BLaER1 treated with 17β-estradiol and CSF1 and Interleukin-3, amounts not matched to agents 10 nM and 100 nM (cell line): Measurements from ENCODE around the gene MAP2.

Experiments used
- H3K27ac ChIP-seq, 11 experiments: shearing (Covaris generic); formaldehyde crosslinking; 2 replicates each; pipeline ENCODE4 v1.8.1; 2022
- H3K27me3 ChIP-seq, 11 experiments: shearing (Covaris generic); formaldehyde crosslinking; 2 replicates each; pipeline ENCODE4 v1.8.1; 2022
- H3K36me3 ChIP-seq, 11 experiments: shearing (Covaris generic); formaldehyde crosslinking; 2 replicates each; pipeline ENCODE4 v1.8.1; 2022
- H3K4me1 ChIP-seq, 10 experiments: shearing (Covaris generic); formaldehyde crosslinking; 2 replicates each; pipeline ENCODE4 v1.8.1; 2022
- H3K4me2 ChIP-seq, 11 experiments: shearing (Covaris generic); formaldehyde crosslinking; 2 replicates each; pipeline ENCODE4 v1.8.1; 2022
- H3K4me3 ChIP-seq, 10 experiments: shearing (Covaris generic); formaldehyde crosslinking; 2 replicates each; pipeline ENCODE4 v1.8.1; 2022
- H3K9ac ChIP-seq, 11 experiments: shearing (Covaris generic); formaldehyde crosslinking; 2 replicates each; pipeline ENCODE4 v1.8.1; 2022
- H3K9me3 ChIP-seq, 11 experiments: shearing (Covaris generic); formaldehyde crosslinking; replicated peaks in 1 of 11; 2 replicates each; pipeline ENCODE4 v1.8.1; 2022
- H4K20me1 ChIP-seq, 11 experiments: shearing (Covaris generic); formaldehyde crosslinking; 2 replicates each; pipeline ENCODE4 v1.8.1; 2022
- Cebpa-rat ChIP-seq, 11 experiments: shearing (Covaris generic); IDR thresholded peaks; 2 replicates each; pipeline ENCODE4 v1.8.1; 2022

Gene MAP2

DNA sequence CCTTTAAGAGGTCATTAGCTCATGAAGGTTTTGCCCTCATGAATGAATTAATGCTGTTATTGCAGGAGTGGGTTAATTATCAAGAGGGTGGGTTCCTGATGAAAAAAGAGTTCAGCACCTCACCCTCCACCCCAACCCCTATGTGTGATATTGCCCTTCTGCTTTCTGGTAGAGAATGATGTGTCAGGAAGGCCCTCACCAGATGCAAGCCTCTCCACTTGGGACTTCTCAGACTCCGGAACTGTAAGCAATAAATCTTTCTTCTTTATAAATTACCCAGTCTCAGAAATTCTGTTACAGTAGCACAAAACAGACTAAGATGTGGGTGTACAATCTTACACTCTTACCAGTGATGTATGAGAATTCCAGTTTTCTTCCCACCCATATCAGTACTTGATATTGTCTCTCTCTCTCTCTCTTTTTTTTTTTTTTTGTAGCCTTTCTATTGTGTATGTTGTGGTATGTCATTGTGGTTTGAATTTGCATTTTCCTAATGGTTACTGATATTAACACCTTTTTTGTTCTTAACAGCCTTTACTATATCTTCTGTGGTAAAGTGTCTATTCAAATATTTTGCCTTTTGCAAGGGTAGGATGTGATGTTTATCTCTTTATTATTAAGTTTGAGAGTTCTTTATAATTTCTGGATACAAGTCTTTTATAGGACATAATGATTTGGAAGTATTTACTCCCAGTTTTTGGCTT, 10.4 kb upstream of the MAP2 start:
- TF ChIP-seq Cebpa-rat (IDR thresholded peaks at IDR 0.05) = no peak

DNA sequence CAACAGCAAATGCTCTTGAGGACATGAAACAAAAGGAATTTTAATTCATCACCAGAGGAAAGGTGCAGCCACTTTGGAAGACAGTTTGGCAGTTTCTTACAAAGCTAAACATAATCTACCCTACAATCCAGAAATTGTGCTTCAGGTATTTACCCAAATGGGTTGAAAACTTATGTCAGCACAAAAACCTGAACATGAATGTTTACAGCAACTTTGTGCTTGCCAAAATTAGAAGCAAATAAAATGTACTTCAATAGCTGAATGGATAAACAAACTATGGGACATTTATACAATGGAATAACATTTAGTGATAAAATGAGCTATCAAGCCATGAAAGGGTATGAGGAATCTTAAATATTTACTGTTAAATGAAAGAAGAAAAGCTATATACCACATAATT, 6.9 kb upstream of the MAP2 start:
- no peak overlapping the region for H3K27ac ChIP-seq
- no peak overlapping the region for H3K9ac ChIP-seq
- no peaks in the 10 kb centered on the region for H3K27me3 ChIP-seq
- H3K9me3 ChIP-seq = peaks cover 0 to 17% (median 8%) of the 10 kb centered on the region in 11 experiments; a peak in 13 of 22 replicates
- no peaks in the 10 kb centered on the region for H3K36me3 ChIP-seq
- H3K4me3 ChIP-seq = no peak overlapping the region
- no peak overlapping the region for H3K4me2 ChIP-seq
- TF ChIP-seq Cebpa-rat (IDR thresholded peaks at IDR 0.05) = no peak
- H4K20me1 ChIP-seq = no peaks in the 10 kb centered on the region
- no peaks in the 10 kb centered on the region for H3K4me1 ChIP-seq

More for the DNA sequence above, 10.4 kb upstream of the MAP2 start:
- Histone ChIP-seq H3K9me3 (peaks cover 0 to 17% (median 8%) of the 10 kb centered on the region in 11 experiments; a peak in 13 of 22 replicates), H3K4me2 (no peak overlapping the region), H3K27ac (no peak overlapping the region), H3K4me1 (no peaks in the 10 kb centered on the region), H3K36me3 (no peaks in the 10 kb centered on the region), H4K20me1 (no peaks in the 10 kb centered on the region), H3K4me3 (no peak overlapping the region), H3K9ac (no peak overlapping the region), H3K27me3 (no peaks in the 10 kb centered on the region)

DNA sequence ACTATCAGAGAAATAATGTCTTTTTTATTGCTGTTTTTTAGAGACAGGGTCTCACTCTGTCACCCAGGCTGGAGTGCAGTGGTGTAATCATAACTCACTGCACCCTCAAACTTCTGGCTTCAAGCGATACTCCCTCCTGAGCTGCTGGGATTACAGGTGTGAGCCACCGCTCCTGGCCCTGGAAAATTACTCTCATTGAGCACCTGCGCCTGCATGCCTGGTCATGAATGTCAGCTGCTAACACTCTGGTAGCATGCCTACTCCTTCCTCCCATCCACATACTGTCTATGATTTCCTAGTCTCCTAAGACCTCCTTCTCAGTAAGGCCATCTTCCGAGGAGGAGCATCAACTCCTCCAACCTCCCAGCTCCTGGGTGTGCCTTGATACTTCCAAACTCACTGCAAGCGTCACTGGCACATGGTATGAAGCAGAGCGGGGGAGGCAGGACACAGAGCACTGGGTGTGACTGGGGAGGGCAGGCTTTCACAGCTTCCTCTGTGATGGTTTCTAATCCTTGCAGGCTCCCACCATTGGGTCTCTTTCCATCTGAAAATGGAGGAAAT, 1.6 kb upstream of the MAP2 start:
- H3K9ac ChIP-seq = no peak overlapping the region
- no peak overlapping the region for H3K4me3 ChIP-seq
- TF ChIP-seq Cebpa-rat (IDR thresholded peaks at IDR 0.05) = no peak
- peaks cover 13 to 23% (median 17%) of the 10 kb centered on the region in 10 experiments; a peak in 19 of 20 replicates for H3K4me1 ChIP-seq
- H3K9me3 ChIP-seq = no peaks in the 10 kb centered on the region
- H3K27me3 ChIP-seq = no peaks in the 10 kb centered on the region
- H3K36me3 ChIP-seq = no peaks in the 10 kb centered on the region
- no peak overlapping the region for H3K27ac ChIP-seq
- no peaks in the 10 kb centered on the region for H4K20me1 ChIP-seq
- no peak overlapping the region for H3K4me2 ChIP-seq

DNA sequence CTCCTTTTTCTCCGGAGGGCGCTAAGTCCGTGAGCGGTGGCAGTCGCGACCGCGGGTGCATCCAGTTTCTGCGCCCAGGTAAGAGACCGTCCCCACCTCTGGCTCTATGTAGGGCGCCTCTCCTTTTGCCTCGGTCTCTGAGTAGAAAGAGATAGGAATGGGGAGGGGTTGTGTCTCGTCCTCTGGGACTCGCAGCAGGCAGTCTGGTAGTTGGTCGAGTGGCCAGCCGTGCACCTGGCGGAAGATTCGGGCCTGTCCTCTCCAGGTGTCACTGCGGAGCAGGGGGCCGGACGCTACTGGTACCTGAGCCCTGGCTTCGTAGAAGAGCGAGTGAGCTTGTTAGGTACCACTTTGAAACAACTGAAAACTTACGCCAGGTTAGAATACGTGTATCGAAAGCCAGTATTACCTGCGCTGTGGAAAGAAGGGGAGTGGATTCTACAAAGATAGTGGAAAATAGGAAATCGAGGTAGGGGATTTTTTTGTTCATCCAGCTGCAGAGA, 403 bp downstream of the MAP2 start:
- peak overlapping the region; percentile 92 to 99 (median 98) for H3K4me2 ChIP-seq
- no peaks in the 10 kb centered on the region for H3K36me3 ChIP-seq
- no peaks in the 10 kb centered on the region for H3K27me3 ChIP-seq
- no peak for TF ChIP-seq Cebpa-rat (IDR thresholded peaks at IDR 0.05)
- no peaks in the 10 kb centered on the region for H4K20me1 ChIP-seq
- peaks cover 13 to 23% (median 17%) of the 10 kb centered on the region in 10 experiments; a peak in 19 of 20 replicates for H3K4me1 ChIP-seq
- peak overlapping the region; percentile 34 to 81 (median 71); a peak in 20 of 22 replicates for H3K9ac ChIP-seq
- H3K9me3 ChIP-seq = no peaks in the 10 kb centered on the region
- H3K27ac ChIP-seq = peak overlapping the region in 7 of 11 experiments; percentile 25 to 62 (median 39); a peak in 13 of 22 replicates
- H3K4me3 ChIP-seq = peak overlapping the region; percentile 55 to 92 (median 81)

DNA sequence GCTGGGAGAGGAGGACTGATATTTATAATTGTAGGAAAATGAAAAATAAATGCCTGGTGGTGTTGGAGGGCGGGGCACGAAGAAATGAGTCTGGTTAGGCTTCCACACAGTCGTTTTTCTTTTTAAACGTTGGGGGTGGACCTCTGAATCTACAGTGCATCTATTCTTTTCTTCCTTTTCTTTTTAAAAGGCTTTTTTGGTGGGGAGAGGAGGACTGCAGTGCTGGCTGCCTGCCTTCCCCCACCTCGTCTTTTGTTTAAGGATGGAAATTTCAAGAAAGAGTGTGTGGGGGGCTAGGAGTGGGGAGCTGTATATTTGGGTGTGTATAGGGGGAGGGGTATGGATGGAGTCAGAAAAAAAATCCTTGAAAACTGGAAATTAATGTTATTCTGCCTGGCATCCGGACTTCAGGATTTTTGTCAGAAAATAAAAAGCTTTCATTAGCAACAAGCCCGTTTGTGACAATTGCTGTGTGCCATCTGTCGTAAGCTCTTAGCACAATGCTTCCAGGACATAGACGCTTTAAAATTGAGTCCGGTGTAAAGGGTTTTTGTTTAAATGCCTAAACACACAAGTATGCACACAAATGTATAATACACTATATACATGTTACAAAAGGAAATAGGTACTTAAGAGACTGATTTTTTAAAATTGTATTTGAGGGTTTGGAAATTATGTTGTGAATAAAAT, 1.1 kb downstream of the MAP2 start:
- Histone ChIP-seq H3K36me3 (no peaks in the 10 kb centered on the region), H3K27ac (peak overlapping the region in 3 of 11 experiments; percentile 30 to 62 (median 39); a peak in 2 of 22 replicates)

DNA sequence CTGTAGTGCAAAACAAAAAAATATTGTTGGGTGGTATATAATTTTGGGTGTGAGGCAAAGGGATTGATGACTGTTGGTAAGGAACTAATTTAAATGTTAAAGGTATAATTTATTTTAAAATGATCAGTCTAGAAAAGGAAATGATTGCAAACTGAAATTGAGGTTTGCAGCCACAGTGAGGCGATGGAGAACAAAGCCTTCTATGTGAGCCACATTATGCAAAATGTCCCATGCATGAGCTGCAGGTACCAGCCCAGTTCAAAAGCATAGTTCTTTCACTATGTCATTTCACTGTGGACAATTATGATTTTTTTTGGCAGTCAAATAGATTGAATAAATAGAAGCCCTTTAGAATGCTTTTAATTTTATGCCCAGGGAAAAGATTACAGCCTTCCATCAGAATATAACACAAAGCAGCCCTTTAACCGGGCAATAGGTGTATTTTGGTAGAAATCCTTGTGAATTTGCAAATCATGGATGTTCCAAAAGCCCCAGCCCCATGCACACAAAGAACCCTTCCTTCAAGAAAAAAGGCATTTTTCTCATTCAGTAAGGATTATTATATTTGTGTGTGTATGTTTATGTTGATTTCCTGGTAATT, 1.7 kb downstream of the MAP2 start:
- H3K9me3 ChIP-seq = no peaks in the 10 kb centered on the region
- H4K20me1 ChIP-seq = no peaks in the 10 kb centered on the region
- H3K4me2 ChIP-seq = peak overlapping the region in 8 of 11 experiments; percentile 92 to 99 (median 98); a peak in 12 of 22 replicates
- H3K36me3 ChIP-seq = no peaks in the 10 kb centered on the region
- no peak overlapping the region for H3K27ac ChIP-seq
- peaks cover 13 to 23% (median 17%) of the 10 kb centered on the region in 10 experiments; a peak in 19 of 20 replicates for H3K4me1 ChIP-seq
- peak overlapping the region in 3 of 10 experiments; percentile 82 to 92 (median 85); a peak in 5 of 20 replicates for H3K4me3 ChIP-seq
- TF ChIP-seq Cebpa-rat (IDR thresholded peaks at IDR 0.05) = no peak
- no peaks in the 10 kb centered on the region for H3K27me3 ChIP-seq
- H3K9ac ChIP-seq = no peak overlapping the region

More for the DNA sequence above, 1.1 kb downstream of the MAP2 start:
- Histone ChIP-seq H3K9me3 (no peaks in the 10 kb centered on the region), H3K27me3 (no peaks in the 10 kb centered on the region), H3K9ac (peak overlapping the region in 10 of 11 experiments; percentile 58 to 81 (median 72); a peak in 18 of 22 replicates), H3K4me2 (peak overlapping the region; percentile 92 to 99 (median 98)), H3K4me1 (peaks cover 13 to 23% (median 17%) of the 10 kb centered on the region in 10 experiments; a peak in 19 of 20 replicates), H4K20me1 (no peaks in the 10 kb centered on the region), H3K4me3 (peak overlapping the region; percentile 55 to 92 (median 81); a peak in 19 of 20 replicates)
- TF ChIP-seq Cebpa-rat (IDR thresholded peaks at IDR 0.05) = no peak

DNA sequence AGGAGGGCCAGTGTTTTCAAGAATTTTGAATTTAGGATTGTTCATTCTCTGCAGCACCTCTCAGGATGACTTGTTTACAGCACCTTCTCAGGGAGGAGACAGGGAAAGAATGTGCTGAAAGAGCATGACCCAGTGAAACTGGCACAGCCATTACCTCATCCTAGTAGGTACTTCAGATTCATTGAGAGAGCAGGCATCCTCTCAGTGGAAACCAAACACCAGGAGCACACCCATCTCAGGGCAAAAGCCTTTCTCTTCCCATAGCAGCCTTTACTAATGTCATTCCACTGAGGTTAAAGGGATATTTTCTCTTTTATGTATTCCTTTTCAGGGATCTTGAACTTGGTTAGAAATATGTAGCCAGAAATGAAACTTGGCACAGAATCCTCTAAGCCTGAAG, 2.6 kb downstream of the MAP2 start:
- no peak for TF ChIP-seq Cebpa-rat (IDR thresholded peaks at IDR 0.05)
- Histone ChIP-seq H3K4me3 (no peak overlapping the region), H3K27ac (no peak overlapping the region), H3K4me2 (no peak overlapping the region), H3K4me1 (peaks cover 13 to 23% (median 17%) of the 10 kb centered on the region in 10 experiments; a peak in 19 of 20 replicates), H3K36me3 (no peaks in the 10 kb centered on the region), H4K20me1 (no peaks in the 10 kb centered on the region), H3K9ac (no peak overlapping the region), H3K9me3 (no peaks in the 10 kb centered on the region), H3K27me3 (no peaks in the 10 kb centered on the region)

DNA sequence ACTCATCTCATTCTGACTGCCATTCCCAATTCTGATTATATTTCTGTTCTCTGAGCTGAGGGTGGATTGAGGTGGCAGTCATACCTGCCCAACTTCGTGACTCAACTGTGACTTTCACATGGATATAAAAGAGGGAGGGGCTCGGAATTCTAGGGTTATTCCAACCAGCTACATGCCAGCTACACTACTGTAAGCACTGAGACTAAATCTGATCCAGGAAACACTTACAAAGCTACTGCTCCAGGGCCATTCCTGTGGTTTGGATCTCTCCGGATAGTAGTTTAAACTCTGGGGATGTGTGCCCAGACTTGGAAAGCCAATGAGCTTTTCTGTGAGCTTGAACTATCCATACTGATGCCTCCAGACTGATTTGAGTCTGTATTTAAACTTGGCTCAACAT, 7.9 kb downstream of the MAP2 start:
- TF ChIP-seq Cebpa-rat (IDR thresholded peaks at IDR 0.05) = no peak
- no peaks in the 10 kb centered on the region for H3K27me3 ChIP-seq
- H3K36me3 ChIP-seq = no peaks in the 10 kb centered on the region
- H3K4me2 ChIP-seq = no peak overlapping the region
- no peak overlapping the region for H3K9ac ChIP-seq
- H3K4me3 ChIP-seq = no peak overlapping the region
- no peaks in the 10 kb centered on the region for H3K4me1 ChIP-seq
- H3K9me3 ChIP-seq = no peaks in the 10 kb centered on the region
- H3K27ac ChIP-seq = no peak overlapping the region
- no peaks in the 10 kb centered on the region for H4K20me1 ChIP-seq
